ENCODE data around the gene CD79A.

The CD79A gene

DNA sequence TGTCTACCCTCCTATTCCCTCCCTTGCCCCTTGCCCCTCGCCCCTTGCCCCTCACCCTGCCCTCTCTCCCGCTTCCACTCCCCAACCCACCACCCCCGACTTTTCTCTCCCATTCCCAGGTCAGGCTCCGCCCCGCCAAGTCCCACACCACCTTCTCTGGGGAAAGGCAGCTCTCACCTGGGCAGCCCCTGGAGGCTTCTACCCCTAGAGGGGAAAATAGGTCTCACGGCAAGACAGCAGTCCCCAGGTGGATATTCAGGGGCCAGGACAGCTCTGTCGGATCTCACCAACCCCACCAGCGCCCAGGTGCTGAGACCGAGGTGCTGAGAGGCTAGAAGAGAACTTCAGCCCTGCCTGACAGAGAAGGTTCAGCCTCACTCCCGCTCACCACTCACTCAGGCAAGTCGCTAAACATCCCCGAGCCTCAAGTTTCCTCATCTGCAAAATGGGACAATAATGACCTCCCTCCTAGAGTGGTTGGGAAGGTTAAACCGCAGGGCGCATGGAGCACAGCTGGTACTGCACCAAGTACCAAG is 52.5 kb downstream of the CD79A start:
- DNase-seq (ENCODE audit: low read depth in 2 of 3, low spot score in 2 of 3), result no peak

DNA sequence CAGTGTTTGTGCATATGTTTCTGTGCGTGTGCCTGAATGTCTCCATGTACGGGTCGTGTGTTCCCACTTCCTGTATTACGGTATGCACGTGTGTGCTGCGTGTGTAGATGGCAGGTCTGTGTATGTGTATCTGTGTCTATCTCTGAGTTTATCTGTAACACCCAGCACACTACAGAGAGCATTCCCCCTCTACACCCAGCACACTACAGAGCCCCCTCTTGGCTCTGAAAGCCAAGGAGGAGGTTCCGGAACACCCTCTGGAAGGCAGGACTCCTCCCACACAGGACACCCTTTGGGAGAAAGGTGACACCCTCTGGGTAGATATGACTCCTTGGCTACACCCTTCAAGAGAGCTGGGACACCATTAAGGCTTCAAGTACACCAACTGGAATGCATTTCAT is 53.2 kb downstream of the CD79A start:
- DNase-seq (ENCODE audit: low read depth in 2 of 3, low spot score in 2 of 3), result no peak
